Inflammatory macrophage treated with lipopolysaccharide for 1 hour (primary cell): Measurements from ENCODE around the gene LOC128125822.

ENCODE experiments used
- DNase-seq, 2 donors: peaks; one replicate each; pipeline ENCODE4 v3.0.0-alpha.2; 2020 to 2022

LOC128125822 gene

DNA sequence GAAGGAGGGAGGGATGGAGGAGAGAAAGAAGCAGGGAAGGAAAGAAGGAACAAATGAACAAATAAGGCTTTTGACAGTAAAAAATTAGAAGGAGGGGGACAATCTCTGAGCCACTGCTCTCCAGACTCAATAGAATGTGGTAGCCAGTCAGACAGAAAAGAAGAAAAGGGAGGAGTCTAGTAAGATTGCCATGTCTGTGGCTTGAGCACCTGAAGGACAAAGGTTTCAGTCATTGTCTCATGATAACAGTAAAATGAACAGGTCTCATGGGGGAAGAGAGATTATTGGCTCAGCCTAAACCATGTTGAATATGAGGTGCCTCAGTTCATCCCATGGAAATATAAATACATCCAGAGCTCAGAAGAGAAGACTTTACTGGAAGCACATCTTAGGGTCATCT is 14.0 kb upstream of the LOC128125822 start:
- no peak for DNase-seq

- no peak for DNase-seq
These were observed 11.4 kb upstream of the LOC128125822 start for GRCh38 chr6:63560801-63561287.

DNA sequence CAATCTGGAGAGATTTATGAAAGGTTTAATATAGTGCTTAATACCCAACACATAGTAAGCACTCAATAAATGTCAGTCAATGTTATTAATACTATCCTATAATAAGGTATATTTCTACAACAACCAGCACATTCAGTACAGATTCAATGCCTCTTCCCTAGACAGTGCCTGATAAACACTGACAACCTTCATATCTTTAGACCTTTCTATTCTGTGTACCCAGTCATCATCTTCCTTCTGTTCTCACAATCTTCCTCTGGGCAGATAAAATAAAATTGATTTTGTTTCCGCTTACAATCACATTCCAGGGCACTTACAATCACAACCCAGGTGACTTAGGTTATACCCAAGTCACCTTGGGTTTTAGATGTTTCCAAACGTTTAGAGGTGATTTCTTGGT is 11.0 kb upstream of the LOC128125822 start:
- no peak for DNase-seq

DNA sequence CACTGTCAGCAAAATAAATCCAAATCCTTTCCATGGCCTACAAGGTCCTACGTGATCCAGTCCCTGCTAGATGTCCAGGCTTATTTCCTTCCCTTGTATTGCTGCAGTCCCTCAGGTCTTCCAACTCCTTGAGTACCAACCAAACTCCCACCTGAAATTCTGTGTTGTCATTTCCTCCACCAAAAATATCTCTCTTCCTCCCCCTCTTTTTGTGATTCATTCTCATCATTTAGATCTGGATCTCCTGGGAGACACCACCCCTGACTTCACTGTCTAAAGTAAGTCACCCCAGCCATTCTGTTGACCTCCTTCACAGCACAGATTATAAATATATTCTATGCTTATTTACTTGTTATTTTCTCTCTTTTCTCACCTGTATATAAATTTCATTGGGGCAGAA is 9.0 kb upstream of the LOC128125822 start:
- DNase-seq, result no peak

DNA sequence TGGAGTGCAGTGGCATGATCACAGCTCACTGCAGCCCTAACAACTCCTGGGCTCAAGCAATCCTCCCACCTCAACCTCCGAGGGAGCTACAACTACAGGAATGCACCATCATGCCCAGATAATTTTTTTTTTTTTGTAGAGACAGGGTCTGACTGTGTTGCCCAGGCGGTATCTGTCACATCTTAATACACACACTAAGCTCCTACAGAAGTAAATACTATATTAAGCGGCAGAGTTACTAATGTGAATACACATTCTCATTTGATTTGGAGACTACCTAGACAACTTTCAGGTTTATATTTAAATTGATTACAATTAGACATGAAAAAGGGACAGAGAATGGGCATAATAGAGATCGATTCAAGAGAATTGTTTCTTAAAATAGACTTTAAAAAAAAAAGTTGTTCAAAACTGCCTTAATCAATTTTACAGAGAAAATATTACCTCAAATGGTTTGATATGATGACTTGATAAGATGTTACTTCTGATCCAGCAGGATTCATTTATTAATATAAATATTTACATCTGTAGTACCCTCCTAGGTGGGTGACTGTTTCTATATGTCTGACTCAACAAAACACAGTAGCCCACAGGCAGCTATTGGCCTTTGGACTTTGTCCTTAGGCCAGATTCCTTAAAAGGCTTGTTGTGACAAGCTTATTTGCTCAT is 7.1 kb upstream of the LOC128125822 start:
- no peak for DNase-seq

DNA sequence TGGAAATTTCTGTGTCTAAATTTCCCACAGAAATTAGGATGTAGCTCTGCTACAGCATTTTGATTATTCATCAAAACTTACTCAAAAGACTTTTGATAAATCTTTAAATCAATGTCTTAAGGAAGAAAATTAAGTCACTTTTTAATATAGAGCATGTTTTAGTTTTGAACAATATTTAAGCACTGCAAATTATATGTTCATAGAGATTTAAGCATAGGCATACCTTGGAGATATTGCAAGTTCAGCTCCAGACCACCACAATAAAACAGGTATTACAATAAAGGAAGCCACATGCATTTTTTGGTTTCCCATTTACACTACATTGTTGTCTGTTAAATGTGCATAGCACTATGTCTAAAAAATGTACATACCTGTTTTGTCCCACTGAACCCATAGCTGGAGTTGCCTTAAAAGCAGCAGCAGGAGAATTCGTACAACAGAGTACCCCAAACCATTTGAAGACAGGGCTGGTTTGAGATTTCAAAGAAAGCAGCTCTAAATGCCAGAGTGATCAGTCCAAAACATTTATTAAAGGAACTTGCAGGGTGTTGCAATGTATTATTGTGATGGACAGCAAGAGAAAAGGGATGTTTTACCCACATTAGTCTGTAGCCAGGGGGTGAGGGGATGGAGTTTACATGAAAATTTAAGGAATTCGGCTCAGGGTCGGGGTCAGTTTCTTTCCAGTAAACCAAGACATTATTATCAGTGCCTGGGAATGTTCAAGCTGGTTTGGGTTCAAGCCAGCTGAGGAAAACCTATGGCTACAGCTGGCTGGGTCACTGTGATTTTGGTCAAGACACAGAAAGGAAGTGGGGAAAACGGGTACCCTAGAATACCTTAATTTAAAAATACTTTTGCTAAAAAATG is 6.3 kb upstream of the LOC128125822 start:
- DNase-seq, result no peak

- no peak for DNase-seq
These were observed 4.3 kb upstream of the LOC128125822 start for GRCh38 chr6:63567966-63568365.

- peak in 1 of 2 donors; percentile 20 for DNase-seq
These were observed 778 bp upstream of the LOC128125822 start for GRCh38 chr6:63571361-63572043.

DNA sequence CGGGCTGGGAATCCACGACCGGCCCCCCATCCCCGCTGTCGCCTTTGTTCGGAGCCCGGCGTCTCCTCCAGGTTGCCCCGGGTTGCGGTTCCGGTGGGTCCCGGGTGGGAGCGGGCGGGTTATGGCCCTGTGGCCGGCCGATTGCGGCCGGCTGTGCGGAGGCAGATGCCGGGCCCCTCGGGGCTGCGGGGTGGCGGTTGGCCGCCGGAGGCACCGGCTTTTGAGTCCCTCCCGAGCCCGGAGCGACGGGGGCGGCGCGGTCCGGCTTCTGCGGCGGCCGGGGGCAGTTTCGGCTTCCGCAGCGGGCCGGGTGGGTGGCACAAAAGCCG is 431 bp downstream of the LOC128125822 start:
- no peak for DNase-seq

DNA sequence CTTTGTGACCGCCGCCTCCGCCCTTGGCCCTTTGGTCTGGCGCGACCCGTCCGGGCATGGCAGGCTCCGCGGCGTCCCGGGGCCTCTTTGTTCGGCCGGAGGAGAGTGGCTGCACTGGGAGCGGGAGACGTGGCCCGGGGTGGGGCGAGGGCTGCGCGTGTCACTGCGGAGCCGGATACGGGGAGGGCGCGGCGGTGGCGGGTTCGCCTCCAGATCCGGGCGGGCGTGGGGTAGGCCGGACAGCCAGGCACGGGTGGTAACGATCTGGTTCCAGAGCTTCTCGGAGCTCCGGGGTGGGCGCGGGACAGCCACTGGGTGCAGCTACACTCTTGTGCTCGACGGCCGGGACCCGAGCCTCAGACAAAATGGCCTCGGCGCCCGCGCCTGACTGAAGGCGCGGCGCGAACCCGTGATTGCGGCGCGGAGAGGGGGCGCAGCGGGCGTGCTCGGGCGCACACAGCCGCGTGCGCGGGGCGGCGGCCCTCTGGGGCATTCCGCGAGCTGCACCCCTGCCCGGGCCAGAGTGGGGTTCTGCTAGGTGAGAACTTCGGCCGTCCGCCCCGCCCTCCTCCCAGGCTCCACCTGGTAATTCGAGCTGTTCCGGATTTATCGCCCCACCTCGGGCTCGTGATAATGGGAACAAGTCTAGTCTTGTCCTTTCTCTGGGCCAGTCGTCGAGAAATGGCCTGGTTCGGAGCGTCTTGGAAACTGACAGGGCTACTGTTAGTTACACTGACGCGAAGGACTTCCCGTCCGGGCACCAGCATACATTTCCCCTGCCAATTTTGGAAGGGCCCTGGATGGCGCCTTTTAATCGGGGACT is 1.0 kb downstream of the LOC128125822 start:
- peak; percentile 52 to 61 for DNase-seq

GRCh38 chr6:63573899-63574553 is 1.7 kb downstream of the LOC128125822 start:
- DNase-seq, result peak; percentile 69 to 86

DNA sequence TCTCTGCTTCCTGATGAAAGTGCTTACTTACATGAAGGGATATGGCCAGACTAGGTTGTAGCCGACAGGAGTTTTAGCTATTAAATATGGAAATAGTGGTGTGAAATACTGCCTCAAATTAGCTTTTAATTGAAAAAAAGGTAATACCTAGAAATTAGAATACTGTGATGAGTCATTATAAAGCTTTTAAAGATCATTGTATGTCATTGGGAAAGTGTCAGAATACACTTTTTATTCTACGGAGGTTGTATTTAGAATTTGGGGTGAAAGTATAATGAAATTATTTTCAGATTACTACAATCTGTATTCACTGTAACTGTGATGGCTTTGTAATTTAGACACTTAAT is 2.2 kb downstream of the LOC128125822 start:
- no peak for DNase-seq

DNA sequence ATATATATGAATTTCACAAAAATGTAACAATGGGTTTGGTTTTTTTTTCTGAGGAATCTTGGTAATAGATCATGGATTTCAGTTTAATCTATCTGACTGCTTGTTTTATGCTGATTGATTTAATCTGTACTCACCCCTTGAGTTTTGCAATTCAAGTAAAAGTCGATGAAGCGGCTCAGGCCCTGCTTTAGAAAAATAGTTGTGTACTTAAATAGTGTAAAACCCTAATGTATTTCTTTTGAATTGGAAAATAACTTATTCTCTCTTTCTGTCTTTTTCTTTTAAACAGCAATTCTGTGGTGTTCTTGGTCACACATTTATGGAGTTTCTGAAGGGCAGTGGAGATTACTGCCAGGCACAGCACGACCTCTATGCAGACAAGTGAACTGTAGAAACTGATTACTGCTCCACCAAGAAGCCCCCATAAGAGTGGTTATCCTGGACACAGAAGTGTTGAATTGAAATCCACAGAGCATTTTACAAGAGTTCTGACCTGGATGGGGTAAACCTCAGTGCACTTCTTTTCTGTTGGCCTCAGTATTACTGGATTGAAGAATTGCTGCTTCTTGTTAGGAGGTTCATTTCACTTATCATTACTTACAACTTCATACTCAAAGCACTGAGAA is 4.0 kb downstream of the LOC128125822 start:
- no peak for DNase-seq

GRCh38 chr6:63576985-63577712 is 4.9 kb downstream of the LOC128125822 start:
- DNase-seq, result no peak

DNA sequence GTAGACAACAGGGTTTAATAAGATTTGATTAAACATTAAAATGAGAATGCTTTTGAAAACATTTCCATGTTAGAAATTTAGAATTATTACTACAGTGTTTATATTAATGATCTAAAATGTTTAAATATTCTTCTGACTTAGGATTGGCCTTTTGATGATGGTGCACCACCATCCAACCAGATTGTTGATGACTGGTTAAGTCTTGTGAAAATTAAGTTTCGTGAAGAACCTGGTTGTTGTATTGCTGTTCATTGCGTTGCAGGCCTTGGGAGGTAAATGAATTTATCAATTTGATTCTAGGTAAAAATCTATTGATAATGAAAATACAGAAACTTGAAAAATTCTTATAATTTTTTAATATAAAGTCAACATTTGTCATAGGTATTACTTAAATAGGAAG is 6.5 kb downstream of the LOC128125822 start:
- no peak for DNase-seq

DNA sequence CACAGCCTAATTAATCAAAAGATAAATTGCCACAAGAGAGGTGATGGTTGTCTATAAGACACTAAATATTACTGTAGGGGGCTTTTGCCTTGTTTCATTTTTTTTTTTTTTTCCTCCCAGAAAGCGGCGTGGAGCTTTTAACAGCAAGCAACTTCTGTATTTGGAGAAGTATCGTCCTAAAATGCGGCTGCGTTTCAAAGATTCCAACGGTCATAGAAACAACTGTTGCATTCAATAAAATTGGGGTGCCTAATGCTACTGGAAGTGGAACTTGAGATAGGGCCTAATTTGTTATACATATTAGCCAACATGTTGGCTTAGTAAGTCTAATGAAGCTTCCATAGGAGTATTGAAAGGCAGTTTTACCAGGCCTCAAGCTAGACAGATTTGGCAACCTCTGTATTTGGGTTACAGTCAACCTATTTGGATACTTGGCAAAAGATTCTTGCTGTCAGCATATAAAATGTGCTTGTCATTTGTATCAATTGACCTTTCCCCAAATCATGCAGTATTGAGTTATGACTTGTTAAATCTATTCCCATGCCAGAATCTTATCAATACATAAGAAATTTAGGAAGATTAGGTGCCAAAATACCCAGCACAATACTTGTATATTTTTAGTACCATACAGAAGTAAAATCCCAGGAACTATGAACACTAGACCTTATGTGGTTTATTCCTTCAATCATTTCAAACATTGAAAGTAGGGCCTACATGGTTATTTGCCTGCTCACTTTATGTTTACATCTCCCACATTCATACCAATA is 7.8 kb downstream of the LOC128125822 start:
- DNase-seq, result no peak

GRCh38 chr6:63580704-63580961 is 8.4 kb downstream of the LOC128125822 start:
- no peak for DNase-seq

- DNase-seq, result no peak
These were observed 9.2 kb downstream of the LOC128125822 start for GRCh38 chr6:63581355-63582013.

DNA sequence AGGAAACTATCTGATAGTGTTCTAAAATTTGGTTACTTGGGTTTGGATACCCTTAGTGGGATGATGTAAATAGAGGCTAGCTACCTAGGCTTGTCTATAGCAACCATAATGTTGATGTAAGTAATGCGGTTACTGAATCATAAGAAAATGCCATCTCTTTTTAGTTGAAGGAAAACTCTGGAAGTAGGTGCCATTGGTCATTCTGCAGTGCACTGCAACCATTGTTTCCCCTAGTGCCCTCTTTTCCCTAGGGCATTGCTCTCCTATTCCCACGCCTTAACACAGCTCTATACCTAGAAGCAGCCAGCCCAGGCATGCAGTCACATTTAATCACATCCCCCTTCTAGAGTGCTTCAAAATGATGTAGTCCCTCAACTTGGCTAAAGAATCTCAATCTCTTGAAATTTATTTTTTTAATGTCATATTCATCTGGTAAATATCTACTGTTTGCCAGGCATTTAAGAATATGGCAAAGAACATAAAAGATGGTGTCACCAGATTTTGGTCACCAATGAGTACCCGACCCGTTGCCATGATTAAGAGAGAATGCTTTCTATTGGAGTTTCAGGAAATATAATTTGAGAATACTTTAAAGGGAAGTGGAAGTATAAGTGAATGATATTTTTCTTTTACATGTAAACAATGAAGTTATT is 10.4 kb downstream of the LOC128125822 start:
- DNase-seq, result no peak

DNA sequence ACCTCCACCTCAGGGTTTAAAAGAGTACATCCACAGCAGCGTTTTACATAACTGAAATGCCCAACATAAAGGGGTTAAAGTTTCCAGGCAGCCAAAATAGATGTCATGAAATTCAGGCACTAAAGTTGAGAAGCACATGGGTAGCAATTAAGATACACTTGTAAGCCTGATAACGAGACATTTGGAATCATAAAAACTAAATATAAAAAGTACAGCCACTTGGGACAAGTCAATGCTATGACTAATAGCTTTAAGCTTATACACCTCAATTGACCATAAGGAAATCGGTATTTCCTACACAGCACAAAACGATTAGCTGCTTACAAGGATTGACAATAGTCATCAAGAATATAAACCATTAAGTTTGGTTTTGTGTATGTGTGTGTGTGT is 11.8 kb downstream of the LOC128125822 start:
- no peak for DNase-seq
